Spleen (tissue), 11 donors: ENCODE measurements around the gene INTS15. TPM values are rescaled to one million over a fixed set of nuclear protein-coding genes. Genes with fewer than 3 reads are reported as not detected.

Experiments used
- DNase-seq: peaks from one replicate; pipeline ENCODE4 v3.0.0-alpha.2; 2020
- H3K27ac ChIP-seq, 8 donors: fragments of 200-600 bp; sonication (generic) in 7 of 8; 1 replicate in 4 of 8; 2 replicates in 4 of 8; pipeline versions ENCODE4 v1.5.0 to v1.8.0; 2016 to 2021; ENCODE audit warnings: inconsistent platforms in 4 of 8, mild to moderate bottlenecking in 4 of 8, moderate library complexity in 1 of 8
- H3K27me3 ChIP-seq, 7 donors: fragments of 200-600 bp; sonication (generic) in 6 of 7; replicated peaks in 1 of 7; 1 replicate in 4 of 7; 2 replicates in 3 of 7; pipeline versions ENCODE4 v1.5.0 to v1.8.0; 2016 to 2021; ENCODE audit warnings: inconsistent platforms in 3 of 7, mild to moderate bottlenecking in 1 of 7
- H3K36me3 ChIP-seq, 6 donors: fragments of 200-600 bp; sonication (generic) in 5 of 6; 1 replicate in 4 of 6; 2 replicates in 2 of 6; pipeline versions ENCODE4 v1.5.0 to v1.8.0; 2016 to 2021; ENCODE audit warnings: inconsistent platforms in 2 of 6
- H3K4me1 ChIP-seq, 6 donors: fragments of 200-600 bp; sonication (generic) in 5 of 6; 1 replicate in 3 of 6; 2 replicates in 3 of 6; pipeline versions ENCODE4 v1.5.0 to v1.8.0; 2016 to 2021; ENCODE audit warnings: inconsistent platforms in 3 of 6
- H3K4me3 ChIP-seq, 8 donors: fragments of 200-600 bp; sonication (generic) in 7 of 8; 1 replicate in 4 of 8; 2 replicates in 4 of 8; pipeline versions ENCODE4 v1.5.0 to v1.8.0; 2016 to 2021; ENCODE audit warnings: inconsistent platforms in 4 of 8, mild to moderate bottlenecking in 4 of 8, moderate library complexity in 2 of 8
- H3K9me3 ChIP-seq, 8 donors: fragments of 200-600 bp; sonication (generic) in 7 of 8; 1 replicate in 4 of 8; 2 replicates in 4 of 8; pipeline versions ENCODE4 v1.5.0 to v1.8.0; 2016 to 2021; ENCODE audit warnings: inconsistent platforms in 4 of 8
- CTCF ChIP-seq, 11 experiments: fragments of 200-600 bp in 7 of 11; fragments of 450-650 bp in 4 of 11; sonication (generic) in 4 of 11; IDR thresholded peaks in 8 of 11; conservative IDR thresholded peaks in 3 of 11; 1 replicate in 7 of 11; 2 replicates in 4 of 11; pipeline versions ENCODE4 v1.4.0 to v1.8.0; 2016 to 2021; ENCODE audit warnings: antibody characterized with exemption in 11 of 11, inconsistent platforms in 4 of 11, mild to moderate bottlenecking in 1 of 11
- POLR2A ChIP-seq, 3 donors: fragments of 450-650 bp; IDR thresholded peaks; one replicate each; pipeline ENCODE4 v1.5.1; 2017; ENCODE audit warnings: antibody characterized with exemption in 3 of 3, mild to moderate bottlenecking in 1 of 3
- POLR2AphosphoS5 ChIP-seq, 3 donors: sonication (generic); formaldehyde crosslinking; IDR thresholded peaks; one replicate each; pipeline ENCODE4 v1.5.1; 2017; ENCODE audit warnings: antibody characterized with exemption in 3 of 3
- WGBS, 5 donors: extraction: QIAGEN DNeasy Blood & Tissue Kit in 3 of 5; methylation state at CpG; one replicate each; pipeline versions ENCODE4 v1.1.5 to v1.1.7; 2013 to 2018; 5-methylcytosine and 5-hydroxymethylcytosine counted together
- intact Hi-C: fragments of 100-400 bp; cut with DNase I; formaldehyde crosslinking; loops from one replicate; pipeline ENCODE4 v1.15.0; 2023; ENCODE audit warnings: low total_unique reads
- polyA plus RNA-seq, 3 donors: library from polyadenylated mRNA; stranded (reverse); fragments of 200-250 nt; gene quantifications; one replicate each; pipeline ENCODE4 v1.2.1, GENCODE V29; 2013
- total RNA-seq, 7 donors: library from RNA; depleted of rRNA in 3 of 7; stranded (reverse); fragments of >200 nt in 3 of 7; fragmentation: NEBNext Ultra II Directional in 4 of 7; extraction: Animal tissue kit (Norgen Biotek cat#: 25700) in 4 of 7; gene quantifications; one replicate each; pipeline versions ENCODE4 v1.1.0 to v1.2.1, GENCODE V29; 2016 to 2021
- donor health status: healthy with polysubstance abuse.
- donor health status: DM: no; HTN: no; CAD: no; lungs with moderate emphysema.
- donor health status: DM: no; HTN: no; CAD: no.
- donor health status: Bipolar disorder and iron deficiency.
- donor health status: healthy.
- donor health status: DM: no; HTN: no; CAD: no.
- donor health status: DM: yes; HTN: yes; CAD: no.

INTS15 gene
- total and polyA plus RNA-seq, 10 donors = 14.3 to 43.9 (median 33.6) TPM

- no peak for TF ChIP-seq POLR2A (IDR thresholded peaks at IDR 0.05)
- no peak for TF ChIP-seq CTCF (IDR thresholded peaks at IDR 0.05 in 8 of 11, conservative IDR thresholded peaks at IDR 0.05 in 3 of 11)
- no peak for TF ChIP-seq POLR2AphosphoS5 (IDR thresholded peaks at IDR 0.05)
- H3K36me3 ChIP-seq = peaks cover 4 to 100% (median 98%) of the 10 kb centered on the region in 6 donors
- DNase-seq = peak; percentile 64
Observed at GRCh38 chr7:6650521-6651011, 60.7 kb downstream of the INTS15 start.

GRCh38 chr7:6651851-6652445 is 62.1 kb downstream of the INTS15 start:
- TF ChIP-seq POLR2A (IDR thresholded peaks at IDR 0.05) (no peak), POLR2AphosphoS5 (IDR thresholded peaks at IDR 0.05) (peak in 1 of 3 donors; percentile 2), CTCF (IDR thresholded peaks at IDR 0.05 in 8 of 11, conservative IDR thresholded peaks at IDR 0.05 in 3 of 11) (no peak)
- intact Hi-C loops = no loop called here
- WGBS, 5 donors = 96 to 98% (median 97%) methylated on average over 28 to 32 of the region's 32 CpGs
- Histone ChIP-seq H3K9me3 (peaks cover 0 to 35% (median 20%) of the 10 kb centered on the region in 8 donors), H3K27me3 (no peaks in the 10 kb centered on the region), H3K36me3 (peaks cover 4 to 99% (median 88%) of the 10 kb centered on the region in 6 donors), H3K27ac (no peak overlapping the region), H3K4me1 (no peaks in the 10 kb centered on the region), H3K4me3 (no peak overlapping the region)
- no peak for DNase-seq

More at GRCh38 chr7:6650521-6651011, 60.7 kb downstream of the INTS15 start:
- Histone ChIP-seq H3K27ac (no peak overlapping the region), H3K27me3 (no peaks in the 10 kb centered on the region), H3K4me1 (no peaks in the 10 kb centered on the region), H3K4me3 (no peak overlapping the region), H3K9me3 (peaks cover 0 to 35% (median 20%) of the 10 kb centered on the region in 8 donors)
- intact Hi-C loops = no loop called here
- 97 to 100% (median 98%) methylated on average over 12 of the region's 12 CpGs for WGBS, 5 donors

GRCh38 chr7:6652446-6653011 is 62.7 kb downstream of the INTS15 start:
- TF ChIP-seq POLR2AphosphoS5 (IDR thresholded peaks at IDR 0.05) (no peak), CTCF (IDR thresholded peaks at IDR 0.05 in 8 of 11, conservative IDR thresholded peaks at IDR 0.05 in 3 of 11) (no peak), POLR2A (IDR thresholded peaks at IDR 0.05) (no peak)
- H3K27me3 ChIP-seq = no peaks in the 10 kb centered on the region
- H3K36me3 ChIP-seq = peaks cover 4 to 94% (median 82%) of the 10 kb centered on the region in 6 donors
- no peak for DNase-seq
- no peak overlapping the region for H3K27ac ChIP-seq
- H3K4me1 ChIP-seq = no peaks in the 10 kb centered on the region
- H3K9me3 ChIP-seq = peaks cover 0 to 35% (median 20%) of the 10 kb centered on the region in 8 donors
- 97 to 99% (median 98%) methylated on average over 43 to 75 of the region's 75 CpGs for WGBS, 5 donors
- intact Hi-C loops = no loop called here
- H3K4me3 ChIP-seq = no peak overlapping the region
